Activated T-cell treated with anti-CD3 and anti-CD28 coated beads for 4 hours (primary cell): ENCODE results near the gene TNNC2.
"Not testable (repeated sequence)": the region's sequence is repeated elsewhere in the genome, so short reads cannot be mapped to it uniquely, and the experiment has no call there.

Experiments
- DNase-seq: peaks from one replicate; pipeline ENCODE4 v3.0.0-alpha.2; 2020

Gene TNNC2

DNA sequence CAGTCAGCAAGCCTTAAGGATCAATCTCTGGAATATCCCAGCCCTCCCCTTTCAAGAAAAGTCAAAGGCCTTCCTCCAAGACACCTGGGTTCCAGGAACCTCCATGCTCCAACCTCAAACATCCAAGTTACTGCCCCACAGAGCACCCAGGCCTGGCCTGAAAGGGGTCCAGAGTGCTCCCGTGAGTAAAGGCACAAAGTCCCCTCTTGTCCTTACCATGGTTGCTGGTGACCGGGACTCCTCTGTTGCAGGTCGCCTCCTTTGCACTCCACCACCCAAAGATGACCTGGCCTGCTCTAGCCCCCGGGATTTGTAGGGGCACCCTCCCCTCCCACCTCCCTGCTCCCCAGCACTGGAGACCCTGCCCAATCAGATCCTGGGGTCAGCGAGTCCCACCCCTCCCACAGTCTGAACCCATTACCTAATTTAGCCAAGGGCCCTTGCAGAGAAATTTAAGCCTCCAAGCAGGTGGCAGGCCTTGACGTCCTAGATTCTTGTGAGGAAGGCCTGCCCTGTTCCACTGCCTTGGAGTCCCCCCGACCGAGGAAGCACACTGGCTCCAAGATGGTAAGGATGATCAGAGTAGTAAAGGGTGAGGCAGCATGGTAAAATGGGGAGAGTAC lies at the start of gene TNNC2:
Gene TNNC2, minus strand, starts transcription at position 283 of the 623 bp plus-strand sequence. Its CDS starts 64 bp downstream, at position 219.
- no peak for DNase-seq

GRCh38 chr20:45874576-45874975 lies 47.5 kb upstream of the TNNC2 start:
- no peak for DNase-seq

- DNase-seq: not testable (repeated sequence)
Measured at GRCh38 chr20:45874104-45874481, 47.0 kb upstream of the TNNC2 start.

DNA sequence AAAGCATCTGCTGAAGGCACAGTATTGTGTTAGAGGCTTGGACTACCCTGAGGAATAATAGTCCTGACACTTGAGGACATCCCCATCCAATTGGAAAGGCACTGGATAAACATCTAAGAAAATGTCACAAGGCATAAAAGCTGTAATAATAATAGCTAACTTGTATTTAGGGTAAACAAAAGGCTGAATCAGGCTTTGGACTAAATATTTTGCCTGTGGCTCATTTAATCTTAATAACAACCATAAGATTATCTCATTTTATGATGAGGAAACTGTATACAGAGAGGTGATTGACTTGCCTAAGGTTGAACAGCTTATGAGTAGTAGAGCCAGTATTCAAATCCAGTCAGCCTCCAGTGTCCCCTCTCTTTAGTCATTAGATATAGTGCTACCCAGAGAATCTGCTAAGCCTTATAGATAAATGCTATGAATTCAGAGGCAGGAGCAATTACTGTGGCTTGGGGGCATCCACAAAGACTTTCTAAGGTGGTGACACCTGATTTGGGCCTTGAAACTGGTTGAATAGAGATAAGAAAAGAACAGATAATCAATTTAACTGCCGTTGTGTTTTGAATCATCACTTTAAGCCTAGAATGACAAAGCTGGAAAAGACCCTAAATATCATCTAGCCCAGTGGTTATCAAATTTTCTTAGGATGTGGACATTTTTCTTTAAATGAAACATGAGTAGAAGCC lies 46.4 kb upstream of the TNNC2 start:
- no peak for DNase-seq

DNA sequence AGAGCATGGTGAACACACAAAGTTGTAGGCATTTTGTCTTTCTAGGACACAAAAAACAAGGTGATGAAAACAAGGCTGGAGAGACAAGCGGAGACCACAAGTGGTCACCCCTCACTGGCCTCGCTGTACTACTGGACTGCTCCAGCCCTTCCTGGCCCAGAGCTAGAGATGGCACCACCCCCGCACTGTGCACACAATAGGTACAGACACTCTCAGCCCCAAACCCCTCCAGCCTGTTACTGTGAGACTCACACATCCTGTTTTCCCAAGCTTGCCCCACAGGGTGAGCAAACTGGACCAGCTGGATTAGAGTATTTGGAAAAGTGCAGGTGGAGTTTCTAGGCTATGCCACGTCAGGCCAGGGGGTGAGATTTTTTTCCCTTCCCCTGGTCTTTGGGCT lies 45.5 kb upstream of the TNNC2 start:
- DNase-seq: no peak

GRCh38 chr20:45867819-45868176 lies 40.7 kb upstream of the TNNC2 start:
- no peak for DNase-seq

DNA sequence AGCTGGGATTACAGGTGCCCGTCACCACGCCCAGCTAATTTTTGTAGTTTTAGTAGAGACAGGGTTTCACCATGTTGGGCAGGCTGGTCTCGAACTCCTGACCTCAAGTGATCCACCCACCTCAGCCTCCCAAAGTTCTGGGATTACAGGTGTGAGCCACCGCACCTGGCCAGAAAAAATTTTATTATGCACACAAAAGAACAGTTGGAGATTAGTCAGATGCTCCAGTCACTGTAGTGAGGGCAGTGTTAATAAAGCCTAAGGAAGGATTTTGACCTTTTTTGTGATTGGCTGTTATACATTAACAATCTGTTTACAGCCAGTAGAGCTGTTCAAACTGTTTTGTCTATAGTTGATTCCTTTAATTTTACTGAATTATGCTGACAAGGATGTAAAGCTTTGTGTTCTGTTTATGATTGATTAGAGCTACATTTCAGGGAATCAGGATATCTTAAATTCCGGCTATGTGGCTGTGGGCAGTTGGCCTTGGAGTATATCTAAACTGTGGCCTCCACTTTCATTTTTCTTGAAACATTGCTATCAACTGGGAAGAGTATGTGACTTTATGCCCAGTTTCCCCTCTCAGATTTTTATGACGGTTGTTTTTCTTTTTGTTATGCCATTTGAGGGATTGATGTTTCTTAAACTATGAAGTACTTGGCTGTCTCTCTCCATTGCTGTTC lies 40.2 kb upstream of the TNNC2 start:
- no peak for DNase-seq

- no peak for DNase-seq
Measured at GRCh38 chr20:45866454-45866853, 39.3 kb upstream of the TNNC2 start.

DNA sequence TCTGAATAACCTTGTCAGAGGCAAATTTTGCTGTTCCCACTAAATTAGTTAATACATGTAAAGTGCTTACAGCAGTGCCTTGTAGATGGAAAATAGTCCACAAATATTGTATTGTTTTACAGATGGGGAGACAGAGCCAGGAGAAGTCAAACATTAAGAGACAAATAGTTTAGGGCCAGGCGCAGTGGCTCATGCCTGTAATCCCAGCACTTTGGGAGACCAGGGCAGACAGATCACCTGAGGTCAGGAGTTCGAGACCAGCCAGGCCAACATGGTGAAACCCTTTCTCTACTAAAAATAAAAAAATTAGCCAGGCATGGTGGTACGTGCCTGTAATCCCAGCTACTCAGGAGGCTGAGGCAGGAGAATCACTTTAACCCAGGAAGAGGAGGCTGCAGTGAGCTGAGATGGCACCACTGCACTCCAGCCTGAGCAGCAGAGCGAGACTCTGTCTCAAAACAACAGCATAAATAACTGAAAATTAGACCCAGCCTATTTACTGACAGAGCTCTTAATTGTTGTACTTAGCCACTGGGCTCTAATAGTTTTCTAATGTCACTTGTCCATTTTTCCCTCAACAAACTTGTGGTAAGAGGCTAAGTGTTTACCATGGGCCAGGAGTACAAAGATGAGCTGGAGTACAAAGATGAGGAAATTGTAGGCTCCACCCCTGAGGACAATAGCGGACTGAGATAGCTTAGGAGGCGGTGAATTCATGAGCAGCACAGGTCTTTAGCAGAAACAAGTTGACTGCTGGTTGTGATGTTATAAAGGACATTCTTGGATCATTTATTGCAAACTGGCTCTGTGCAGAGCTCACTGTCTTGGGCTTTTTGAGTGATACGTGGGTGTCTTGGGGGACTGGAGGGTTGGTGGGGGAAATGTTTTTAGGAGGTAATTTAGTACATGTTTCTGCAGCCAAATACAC lies 36.7 kb upstream of the TNNC2 start:
- no peak for DNase-seq

- DNase-seq: no peak
Measured at GRCh38 chr20:45861221-45862075, 34.3 kb upstream of the TNNC2 start.

DNA sequence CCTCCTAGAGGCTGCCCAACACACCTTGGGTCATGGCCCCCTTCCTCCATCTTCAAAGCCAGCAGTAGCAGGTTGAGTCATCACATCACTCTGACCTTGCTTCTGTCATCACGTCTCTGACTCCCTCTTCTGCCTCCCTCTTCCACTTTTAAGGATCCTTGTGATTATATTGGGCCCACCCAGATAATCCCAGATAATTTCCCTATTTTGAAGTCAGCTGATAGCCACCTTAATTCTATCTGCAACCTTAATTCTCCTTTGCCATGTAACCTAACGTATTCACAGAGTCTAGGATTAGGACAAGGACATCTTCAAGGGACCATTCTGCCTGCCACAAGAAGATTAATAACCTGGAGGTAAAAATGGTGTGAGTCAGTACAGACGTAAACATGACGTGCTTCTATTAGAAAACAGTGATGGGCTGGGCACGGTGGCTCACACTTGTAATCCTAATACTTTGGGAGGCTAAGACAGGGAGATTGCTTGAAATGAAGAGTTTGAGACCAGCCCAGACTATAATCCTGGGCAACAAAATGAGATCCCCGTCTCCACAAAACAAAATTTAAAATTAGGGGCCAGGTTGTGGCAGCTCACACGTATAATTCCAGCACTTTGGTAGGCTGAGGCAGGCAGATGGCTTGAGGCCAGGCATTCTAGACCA lies 33.6 kb upstream of the TNNC2 start:
- DNase-seq: no peak

DNA sequence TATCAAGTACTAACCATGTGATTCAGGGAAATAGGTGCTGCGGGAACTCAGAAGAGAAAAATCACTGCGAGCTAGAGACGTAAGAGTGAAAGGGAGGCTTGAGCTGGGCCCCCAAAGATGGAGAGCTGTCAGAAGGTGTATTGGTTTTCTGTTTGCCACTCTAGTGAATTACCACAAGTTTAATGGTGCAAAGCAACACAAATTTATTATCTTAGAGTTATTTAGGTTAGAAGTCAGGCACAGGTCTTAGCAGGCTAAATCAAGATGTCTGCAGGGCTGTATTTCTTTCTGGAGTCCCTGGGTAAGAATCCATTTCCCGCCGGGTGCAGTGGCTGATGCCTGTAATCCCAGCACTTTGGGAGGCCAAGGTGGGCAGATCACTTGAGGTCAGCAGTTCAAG lies 32.8 kb upstream of the TNNC2 start:
- no peak for DNase-seq

DNA sequence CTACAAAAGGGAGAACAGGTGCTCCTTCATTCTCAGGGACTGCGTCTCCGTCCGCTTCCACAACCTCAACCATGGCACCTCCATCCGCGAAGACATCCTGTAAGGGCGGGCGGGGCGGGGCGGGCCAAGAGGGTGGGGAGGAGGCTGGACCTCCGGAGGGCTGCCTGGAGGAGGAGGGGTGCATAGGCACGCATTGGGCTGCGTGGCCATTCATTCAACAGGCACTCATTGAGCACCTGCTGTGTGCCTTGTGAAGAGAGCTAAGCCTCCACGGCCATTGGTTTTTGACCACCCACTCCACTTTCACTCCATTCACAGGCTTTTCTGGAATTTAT lies 30.7 kb upstream of the TNNC2 start:
- no peak for DNase-seq

DNA sequence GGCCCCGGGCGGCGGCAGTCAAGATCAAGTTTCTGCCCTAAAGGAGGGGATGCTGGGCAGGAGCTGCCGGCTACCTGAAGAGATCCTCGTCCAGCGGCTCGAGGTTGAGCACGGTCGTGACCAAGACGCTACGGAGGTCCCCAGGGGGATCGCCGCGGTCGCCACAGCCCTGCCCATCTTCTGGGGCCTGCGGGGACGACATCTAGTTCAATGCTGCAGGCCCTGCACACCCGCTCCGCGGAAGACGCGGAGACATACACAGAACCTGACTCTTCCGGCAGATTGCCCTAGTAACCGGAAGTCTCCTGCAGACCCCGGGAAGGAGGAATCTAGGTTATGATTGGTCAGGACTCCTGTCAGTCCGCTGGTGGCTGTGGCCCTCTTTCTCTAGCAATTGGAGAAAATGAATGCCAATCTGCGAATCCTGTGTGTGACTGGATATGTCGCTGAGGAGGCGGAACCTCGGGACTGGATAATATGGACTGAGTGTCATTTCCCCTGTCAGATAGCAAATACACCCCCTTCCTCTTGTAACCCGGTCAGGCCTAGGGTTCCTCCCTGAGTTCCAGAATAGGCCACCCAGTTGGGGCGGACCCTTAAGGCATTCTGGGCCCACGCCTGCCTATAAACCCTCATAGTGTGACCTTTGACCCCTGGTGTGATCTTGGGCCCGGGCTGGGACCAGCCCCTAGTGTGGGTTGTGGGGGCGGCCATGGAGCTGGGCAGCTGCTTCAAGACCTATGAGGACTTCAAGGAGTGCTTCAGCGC lies 30.2 kb upstream of the TNNC2 start, which contains the start of the genes ACOT8 and ZSWIM3:
Gene ACOT8, minus strand, starts transcription at position 279 of the 768 bp plus-strand sequence. Its CDS starts 77 bp downstream, at position 202.
Gene ZSWIM3, plus strand, starts transcription at position 501 of the 768 bp plus-strand sequence. Its CDS starts 212 bp downstream, at position 713.
- DNase-seq: peak; percentile 90

DNA sequence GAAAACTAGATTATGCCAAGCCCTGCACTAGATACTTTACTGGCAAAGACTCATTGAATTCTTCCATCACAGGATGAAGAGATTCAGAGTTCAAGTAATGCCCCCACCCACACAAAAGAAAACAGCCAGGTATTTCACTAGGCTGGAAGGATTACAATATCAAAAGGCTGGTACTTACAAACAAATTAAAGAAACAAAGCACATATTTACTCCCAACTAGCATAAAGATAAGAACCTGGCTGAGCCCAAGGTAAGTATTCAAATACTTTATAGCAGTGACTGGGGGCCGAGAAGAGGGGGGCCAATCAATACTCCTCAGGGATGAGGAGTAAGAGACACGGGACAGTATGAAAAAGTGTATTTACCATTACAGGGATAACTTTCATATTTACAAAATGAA lies 26.4 kb upstream of the TNNC2 start:
- DNase-seq: no peak

- DNase-seq: no peak
Measured at GRCh38 chr20:45852326-45852725, 25.2 kb upstream of the TNNC2 start.

- no peak for DNase-seq
Measured at GRCh38 chr20:45851501-45851900, 24.4 kb upstream of the TNNC2 start.

GRCh38 chr20:45850926-45851325 lies 23.8 kb upstream of the TNNC2 start:
- DNase-seq: no peak

- no peak for DNase-seq
Measured at GRCh38 chr20:45850238-45850637, 23.1 kb upstream of the TNNC2 start.

DNA sequence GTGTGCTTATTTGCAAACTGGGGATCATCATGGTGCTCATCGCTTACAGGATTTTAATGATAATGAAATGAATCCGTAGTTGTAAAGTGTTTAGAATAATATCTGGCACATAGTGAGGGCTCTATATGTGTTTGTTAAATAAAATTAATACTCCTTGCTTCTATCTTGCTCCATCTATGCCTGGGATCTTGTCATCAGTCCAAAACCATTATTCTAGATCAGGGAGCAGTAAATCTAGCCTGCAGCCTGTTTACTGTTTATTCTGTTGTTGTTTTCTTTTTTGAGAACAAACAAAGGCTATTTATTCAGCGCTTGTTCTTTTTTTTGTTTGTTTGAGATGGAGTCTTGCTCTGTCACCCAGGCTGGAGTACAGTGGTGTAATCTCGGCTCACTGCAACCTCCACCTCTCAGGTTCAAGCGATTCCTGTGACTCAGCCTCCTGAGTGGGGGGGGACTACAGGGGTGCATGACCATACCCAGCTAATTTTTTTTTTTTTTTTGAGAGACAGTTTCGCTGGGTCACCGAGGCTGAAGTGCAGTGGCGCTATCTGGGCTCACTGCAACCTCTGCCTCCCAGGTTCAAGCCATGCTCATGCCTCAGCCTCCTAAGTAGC lies 22.0 kb upstream of the TNNC2 start:
- no peak for DNase-seq
